T-helper 1 cell (primary cell): ENCODE measurements around the gene IGSF21.

Experiments
- DNase-seq, 5 donors: peaks; one replicate each; pipeline ENCODE4 v3.0.0-alpha.2; 2012 to 2020
- total RNA-seq, 4 donors: gene quantifications; one replicate each; lab custom pipeline; 2026; lab: John Stamatoyannopoulos, UW

The IGSF21 gene
- 0 to 0.24 (median 0) reads per million in 4 donors for total RNA-seq

DNA sequence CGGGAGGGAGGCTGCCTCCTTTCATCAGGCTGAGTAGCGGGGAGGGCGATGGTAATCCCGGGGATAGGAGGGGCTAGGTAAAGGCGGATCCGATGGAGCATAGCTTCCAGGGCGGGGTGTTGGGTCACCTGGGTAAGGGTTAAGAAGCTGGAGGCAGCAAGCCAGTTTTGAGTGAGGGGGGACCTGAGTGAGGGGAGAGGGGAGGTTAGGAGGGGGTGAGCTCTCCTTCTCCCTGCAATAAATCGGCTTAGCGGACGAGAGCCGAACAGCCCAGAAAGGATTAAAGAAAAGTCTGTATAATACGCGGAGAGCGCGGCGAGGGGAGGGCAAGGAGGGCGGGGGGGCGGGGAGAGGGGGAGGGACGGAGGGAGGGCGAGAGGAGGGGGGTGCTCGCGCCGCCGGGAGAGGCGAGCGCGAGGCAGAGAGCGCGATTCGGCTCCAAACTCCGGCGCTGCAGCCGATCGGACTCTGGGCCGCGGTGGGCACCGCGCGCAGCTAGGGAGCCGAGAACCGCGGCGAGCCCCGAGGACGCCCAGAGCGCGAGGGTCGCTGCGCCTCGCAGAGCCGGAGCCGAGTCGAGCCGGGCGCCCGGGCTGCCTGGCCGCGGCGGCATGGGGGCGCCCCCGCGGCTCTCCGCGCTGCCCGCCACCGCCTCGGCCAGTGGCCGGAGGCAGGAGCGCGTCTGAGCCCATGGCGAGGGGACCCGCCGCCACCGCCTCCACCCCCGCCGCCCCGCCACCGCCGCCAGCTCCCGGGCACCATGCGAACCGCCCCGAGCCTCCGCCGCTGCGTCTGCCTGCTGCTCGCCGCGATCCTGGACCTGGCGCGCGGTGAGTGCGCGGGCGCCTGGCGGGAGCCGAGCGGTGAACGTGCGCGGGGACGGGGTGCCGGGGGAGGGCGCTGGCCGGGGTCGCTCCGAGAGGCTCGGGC lies at the start of gene IGSF21:
Gene IGSF21, plus strand, starts transcription at position 430 of the 930 bp plus-strand sequence. Its CDS starts 331 bp downstream, at position 761.
- DNase-seq, result no peak

DNA sequence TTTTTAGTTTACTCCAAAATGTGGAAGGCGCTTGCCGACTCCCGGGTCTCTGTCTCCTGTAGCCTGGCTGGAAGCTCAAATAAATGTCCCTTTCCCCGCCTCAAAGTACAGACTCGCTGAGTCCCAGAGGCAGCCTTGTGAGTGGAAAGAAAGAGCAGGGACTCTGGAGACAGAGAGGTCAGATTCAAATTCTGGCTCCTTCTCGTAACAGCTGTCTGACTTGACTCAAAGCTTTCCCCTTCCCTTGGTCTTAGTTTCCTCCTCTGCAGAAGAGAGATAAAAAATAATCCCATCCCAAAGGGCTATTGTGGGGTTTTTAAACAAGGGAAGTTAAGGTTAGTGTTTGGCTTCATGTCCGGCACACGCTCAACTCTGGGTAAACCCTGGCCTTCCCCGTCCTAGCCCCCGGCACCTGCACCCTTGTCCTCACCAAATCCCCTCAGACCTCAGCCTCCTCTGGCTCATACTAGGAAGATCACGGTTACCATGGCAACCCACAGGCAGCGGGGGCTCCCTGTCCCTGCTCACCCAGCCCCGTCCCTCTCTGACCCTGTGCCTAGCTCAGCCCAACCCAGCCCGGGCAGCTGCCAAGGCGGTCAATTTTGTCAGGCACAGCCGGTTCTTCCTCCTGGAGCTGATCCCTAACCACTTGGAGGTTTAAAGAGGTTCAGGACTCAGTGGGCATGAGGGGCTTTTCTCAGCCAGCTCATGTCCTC lies 49.2 kb upstream of the IGSF21 start:
- DNase-seq, result no peak

DNA sequence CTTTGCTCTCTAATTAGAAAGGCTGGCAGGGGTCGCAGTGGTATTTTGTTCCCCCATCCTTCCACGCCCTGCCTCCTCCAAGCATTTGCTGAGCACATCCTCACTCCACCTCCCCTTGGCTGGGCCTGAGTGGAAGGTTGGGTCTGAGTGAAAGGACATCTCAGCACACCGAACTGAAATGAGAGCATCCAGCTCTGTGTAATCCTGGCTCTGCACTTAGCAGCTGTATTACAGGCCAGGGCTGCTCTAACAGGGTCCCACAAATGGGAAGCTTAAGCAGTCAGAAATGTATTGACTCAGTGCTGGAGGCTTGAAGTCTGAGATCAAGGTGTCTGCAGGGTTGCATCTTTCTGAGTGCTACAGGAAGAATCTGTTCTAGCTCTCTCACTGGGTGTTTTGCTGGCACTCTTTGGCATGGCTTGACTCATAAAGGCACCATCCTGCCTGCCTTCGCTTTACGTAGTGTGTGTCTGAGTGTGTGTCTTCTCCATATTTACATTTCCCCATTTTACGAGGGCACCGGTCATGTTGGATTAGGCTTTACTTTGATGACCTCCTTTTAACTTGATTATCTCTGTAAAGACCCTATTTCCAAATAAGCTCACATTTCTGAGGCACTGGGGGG lies 48.5 kb upstream of the IGSF21 start:
- no peak for DNase-seq

DNA sequence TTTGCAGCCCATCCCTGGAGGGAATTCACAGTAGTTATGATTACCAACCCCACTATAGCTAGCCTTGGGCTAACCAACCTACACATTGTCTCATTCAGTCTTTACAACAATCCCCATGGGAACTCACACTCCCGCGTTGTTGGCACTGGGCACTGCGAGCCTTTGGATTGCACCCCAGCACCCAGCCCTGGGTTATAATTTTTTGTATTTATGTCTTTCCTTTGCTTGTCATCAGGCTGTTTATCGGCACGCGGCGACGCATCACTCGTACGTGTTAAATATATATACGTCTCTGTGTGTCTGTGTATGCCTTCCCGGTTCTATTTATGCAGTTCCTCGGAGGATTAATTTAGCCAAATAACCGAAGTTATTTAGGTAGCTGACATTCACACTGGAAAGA lies 47.2 kb upstream of the IGSF21 start:
- DNase-seq, result no peak

DNA sequence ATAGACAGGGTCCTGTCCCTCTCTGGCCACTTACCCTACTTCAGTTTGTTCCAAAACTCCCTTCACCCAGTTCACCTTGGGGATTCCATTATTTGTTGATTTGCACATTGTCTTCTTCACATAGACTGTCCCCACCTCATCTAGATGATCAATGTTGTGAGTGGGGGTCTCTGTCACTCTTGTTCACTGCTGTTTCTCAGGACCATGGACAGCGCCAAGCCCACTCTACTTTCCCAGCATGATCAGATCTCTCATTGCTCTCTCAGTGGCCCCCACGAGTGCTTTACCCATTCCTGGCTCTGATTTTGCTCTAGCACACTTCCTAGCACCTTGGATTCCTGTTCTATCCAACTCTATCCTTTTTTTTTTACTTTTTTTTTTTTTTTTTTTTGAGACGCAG lies 45.4 kb upstream of the IGSF21 start:
- DNase-seq, result no peak

DNA sequence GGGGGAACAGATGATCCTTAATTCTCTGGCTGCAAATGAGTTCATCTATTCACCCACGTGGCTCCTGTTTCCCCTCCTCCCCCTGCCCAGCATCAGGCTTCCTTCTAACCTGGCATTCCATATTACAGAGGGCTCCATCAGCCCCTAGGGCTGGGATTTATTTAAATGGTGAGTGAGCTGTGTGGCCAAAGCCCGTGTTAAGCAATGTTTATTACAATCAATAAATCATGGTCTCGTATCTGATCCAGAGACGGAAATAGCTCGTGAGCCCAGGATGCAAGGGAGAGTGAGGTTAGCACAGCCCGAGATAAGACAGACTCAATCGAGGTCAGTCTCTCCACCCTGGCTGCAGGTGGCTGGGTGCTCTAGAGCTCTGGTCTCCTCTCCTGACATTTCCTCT lies 43.1 kb upstream of the IGSF21 start:
- no peak for DNase-seq

DNA sequence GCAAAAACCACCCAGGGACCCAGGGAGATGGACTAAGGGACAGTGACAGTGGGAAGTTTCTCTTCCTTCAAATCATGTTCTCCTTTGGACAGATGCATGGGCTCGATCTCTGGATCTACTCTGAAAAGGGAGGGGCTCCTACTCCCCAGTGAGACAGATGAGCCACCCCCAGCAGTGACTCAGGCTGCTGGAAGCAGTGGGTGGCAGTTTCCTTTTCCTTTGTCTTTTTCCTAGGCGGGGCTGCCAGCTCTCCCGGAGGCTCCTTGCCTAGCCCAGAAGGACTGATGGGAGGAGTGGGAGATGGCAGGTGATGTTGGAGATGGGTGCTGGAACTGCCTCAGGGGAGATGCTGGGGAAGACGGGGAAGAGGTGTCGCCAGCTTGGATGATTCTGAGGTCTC lies 41.0 kb upstream of the IGSF21 start:
- DNase-seq, result no peak

DNA sequence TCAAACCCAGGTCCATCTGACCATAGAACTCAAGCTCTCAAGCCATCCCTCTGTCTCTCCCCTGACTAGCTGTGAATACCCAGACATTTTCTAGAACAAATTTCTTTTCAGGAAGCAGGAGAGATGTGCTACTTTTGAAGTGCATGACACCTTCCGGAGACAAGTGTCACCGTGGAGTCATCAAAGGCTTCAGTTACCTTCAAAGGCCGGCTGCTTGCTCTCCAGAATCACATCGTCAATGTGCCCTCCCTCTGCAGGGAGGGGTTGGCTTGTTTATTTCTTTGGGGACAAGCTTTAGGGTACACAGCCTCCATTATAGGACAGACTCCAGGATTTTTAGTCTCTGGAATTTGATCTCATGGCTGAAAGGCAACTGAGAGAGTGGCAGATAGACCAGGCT lies 37.7 kb upstream of the IGSF21 start:
- peak in 1 of 5 donors; percentile 6 for DNase-seq

DNA sequence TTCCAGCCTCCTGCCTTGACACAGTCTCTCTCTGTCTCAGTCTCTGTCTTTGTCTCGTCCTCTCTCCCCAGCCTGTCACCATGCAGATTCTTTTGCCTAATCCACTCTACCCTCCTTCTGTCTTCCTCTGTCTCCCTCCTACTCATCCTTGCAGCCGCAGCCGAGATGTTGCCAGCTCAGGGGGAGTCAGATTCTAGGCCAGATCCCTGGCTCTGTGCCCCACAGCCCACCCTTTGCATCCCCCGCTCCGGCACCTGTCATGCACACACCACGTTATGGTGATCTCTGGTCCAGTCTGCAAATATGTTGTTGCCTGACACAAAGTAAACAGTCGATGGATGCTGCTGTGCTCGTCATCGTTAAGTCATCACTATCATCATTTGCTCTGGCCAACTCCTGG lies 35.5 kb upstream of the IGSF21 start:
- DNase-seq, result no peak

DNA sequence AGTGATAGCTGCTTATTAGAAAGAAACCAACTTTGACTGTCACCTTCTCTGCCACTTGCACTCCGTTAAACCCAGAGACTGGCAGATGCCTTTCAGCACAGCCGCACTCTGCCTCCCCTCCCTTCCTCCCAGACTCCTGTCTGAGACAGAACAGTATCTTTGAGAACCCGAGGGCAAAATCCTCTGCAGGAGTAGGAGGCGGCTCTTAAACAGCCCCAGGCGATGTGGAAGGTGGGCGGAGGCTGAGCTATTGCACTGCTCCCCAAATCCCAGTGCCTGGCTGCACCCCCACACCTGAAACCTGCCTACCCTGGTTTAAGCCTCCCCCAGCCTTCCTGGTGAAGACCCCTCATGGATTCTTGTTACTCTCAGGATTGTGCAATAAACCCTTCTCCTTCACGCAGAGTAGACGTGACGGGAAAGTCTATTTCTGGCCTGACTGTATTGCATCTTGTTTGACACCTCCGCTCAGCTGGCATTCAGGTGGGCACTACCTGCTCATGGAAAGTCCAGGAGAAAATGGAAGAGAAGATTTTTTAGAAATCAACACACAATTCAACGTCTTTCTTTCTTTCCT lies 34.4 kb upstream of the IGSF21 start:
- DNase-seq, result no peak

DNA sequence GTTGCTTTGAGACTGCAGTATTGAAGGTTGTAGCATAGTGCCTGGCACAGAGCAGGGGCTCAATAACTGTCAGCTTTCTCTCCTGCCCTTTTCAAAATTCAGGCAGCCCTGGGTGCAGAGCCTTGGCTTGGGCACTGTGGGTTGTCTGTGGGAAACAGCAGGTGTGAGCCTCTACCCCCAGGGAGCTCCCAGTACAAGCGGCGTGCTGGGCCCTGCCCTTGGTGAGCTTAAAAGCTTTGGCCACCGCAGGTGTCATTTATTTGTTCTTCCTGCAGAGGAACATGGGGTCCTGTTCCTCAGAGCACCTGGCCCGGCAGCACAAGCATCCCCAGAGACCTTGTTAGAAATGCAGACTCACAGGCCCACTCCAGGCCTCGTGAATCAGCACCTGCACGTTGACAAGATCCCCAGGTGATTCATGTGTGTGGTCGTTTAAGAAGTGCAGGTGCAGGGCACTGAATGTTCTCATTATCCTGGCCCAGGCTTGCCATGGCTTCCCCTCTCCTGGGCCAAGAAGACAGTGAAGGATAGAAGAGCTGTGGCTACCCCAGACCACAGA lies 29.9 kb upstream of the IGSF21 start:
- no peak for DNase-seq

DNA sequence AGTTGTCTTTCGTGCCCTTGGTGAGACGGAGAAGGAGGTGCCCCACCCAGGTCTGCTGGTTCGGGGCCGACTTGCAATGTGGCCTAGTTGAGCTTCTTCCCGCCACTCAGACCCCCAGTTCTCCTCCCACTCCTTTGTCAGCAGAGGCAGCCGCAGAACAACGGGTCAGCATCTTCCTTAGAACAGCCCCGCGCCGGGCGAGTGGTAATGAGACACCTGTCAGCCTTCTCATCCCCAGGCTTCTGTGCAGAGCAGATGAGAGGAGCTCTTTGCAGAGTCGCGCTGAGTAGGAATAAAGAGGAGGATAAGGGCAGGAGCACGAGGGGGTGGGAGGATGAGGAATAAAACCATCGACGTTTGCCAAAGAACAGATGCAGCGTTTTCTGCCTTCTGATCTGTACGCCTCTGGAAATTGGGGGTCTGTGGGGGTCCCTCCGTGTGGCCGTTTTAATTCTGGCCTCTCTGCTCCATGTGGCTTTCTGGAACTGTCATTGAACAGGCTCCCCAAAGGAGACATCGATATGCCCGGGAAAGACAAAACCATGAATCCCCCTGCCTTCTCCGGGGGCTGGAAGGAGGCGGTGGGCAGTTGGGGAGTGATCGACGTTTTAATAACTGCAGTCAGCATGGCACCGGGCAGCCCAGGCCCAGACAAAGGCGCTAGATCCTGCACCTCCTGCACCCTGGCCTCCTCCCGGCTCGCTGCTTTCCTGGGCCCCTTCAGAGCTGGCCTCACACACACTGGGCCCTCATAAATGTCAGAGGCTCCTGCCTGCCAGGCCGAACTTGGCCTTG lies 27.5 kb upstream of the IGSF21 start:
- DNase-seq, result no peak

DNA sequence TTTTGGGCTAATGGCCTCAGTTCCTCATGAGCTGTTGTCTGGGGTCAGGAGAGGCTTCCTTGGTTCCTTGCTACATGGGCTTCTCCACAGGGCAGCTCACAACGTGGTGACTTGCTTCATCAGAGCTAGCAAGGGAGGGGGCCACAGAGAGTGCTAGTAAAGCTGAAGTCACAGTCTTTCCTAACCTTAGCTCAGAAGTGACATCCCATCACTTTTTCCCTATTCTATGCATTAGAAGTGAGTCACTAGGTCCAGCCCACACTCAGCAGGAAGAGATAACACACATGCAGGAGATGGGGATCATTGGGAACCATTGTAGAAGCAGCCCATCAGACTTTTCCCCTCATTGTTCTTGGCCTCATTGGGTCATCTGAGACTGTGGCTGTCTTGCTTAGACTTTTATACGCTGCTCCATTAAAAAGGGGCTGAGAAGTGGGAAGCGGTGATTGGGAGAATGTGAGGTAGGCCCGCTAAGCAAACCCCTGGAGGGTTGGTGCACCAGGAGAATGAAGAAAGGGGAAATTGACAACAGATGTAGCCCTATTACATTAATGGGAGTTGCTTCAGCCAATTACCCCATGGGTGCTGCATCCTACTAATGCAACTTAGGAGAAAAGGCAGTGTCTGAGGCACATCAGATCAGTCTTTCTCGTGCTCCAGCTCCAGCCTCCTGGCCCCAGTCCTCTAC lies 22.1 kb upstream of the IGSF21 start:
- no peak for DNase-seq

DNA sequence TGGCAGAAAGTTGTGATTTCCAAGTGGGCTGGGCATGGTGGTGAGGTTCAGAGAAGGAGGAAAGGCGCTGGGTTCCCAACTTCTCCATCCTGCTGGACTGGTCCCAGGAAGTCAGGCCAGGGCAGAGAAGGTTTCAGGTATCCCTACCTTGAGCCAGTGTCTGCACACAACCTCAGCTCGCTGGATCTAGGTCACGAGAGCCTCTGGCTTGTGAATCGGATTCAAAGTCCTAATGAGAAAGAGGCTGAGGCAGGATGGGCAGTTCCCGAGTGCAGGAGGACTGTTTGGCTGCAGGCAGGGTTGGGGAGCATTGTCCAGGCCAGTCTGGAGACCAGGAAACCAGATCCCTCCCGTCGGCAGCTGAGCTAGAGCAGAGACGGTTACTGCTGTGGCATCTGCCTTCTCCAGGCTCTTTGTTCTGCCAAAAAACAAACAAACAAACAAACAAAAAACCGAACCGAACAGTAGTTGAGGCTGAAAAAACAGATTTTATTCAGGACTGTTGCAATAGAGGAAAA lies 19.5 kb upstream of the IGSF21 start:
- DNase-seq, result no peak

DNA sequence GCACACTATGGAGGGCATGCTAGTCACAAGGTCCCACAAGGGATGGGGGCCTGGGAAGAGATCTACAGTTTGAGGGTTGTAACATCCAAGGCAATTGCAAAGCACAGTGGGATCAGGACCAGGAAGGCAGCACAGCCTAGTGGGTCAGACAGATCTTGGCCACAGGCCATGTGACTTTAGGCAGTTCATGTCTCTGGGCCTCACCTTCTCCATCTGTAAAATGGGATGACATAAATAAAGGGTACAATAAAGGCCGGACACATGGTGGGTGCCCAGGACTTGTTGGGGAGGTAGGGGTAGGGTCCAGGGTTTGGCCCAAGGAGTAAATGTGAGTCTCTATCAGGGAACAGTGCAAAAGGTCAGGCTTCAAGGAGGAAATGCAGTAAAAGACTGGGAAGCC lies 18.1 kb upstream of the IGSF21 start:
- no peak for DNase-seq

DNA sequence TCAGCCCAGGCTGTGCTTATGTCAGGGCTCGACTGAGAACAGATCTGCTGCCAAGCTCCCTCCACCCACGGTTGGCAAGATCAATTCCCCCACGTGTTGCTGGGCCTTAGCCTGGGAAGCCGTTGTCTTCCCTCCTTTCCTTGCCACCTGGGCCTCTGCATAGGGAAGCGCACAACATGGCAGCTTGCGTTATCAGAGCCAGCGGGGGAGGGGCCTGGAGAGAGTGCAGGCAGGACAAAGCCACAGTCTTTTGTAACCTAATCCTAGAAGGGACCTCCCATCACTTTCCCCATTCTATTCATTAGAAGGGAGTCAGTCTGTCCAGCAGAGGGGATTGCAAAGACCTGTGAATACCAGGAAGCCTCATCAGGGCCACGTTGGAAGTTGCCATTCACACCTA lies 17.0 kb upstream of the IGSF21 start:
- DNase-seq, result no peak

DNA sequence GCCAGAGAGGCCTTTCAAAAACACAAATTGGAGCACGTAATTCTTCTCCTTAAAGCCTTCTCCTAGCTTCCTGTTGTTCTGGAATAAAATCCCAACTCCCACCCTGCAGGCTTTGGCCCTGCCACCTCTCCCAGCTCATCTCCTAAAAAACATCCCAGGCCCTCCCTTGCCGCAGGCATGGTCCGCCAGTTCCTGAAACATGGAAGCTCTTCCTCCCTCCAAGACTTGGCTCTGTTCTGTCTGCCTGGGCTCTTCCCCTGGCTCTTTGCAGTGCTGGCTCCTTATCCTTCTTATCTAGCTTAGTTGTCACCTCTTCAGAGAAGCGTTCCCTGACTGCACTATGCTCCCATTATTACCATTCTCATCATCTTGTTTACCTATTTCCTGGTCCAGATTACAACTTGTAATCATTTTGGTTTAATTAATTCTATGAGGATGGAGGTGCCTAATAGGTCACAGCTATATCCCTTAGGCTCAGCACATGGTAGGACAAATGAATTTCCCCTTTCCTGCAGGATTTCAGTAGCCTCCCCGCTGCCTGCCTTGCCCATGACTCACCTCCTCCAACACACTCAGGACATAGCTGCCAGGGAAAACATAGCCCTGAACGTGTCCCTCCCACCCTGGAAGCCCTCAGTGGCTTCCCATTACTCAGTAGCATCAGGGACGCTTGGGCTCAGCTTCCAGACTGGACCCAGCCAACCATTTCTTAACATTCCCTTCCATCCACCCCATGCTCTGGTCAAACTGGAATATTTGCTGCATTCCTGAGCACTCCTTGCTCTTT lies 15.7 kb upstream of the IGSF21 start:
- DNase-seq, result no peak

DNA sequence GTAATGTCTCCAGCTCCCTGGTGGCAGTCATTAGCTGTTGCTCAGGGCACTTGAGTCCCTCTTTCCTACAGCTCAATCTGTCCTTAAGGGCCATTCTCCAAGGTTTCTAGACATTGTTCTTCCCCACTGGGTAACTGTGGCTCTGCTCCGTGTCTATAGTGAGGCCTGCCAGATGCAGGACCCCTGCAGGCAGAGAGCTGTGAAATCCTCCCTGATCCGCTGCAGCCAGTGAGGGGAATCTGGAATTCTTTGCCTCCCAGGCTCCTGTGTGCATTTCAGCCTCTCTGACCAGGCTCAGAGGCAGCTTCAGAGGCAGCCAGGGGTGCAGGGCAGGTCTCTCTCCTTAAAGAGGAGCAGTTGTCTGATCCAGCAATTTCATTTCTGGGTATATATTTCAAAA lies 14.4 kb upstream of the IGSF21 start:
- DNase-seq, result no peak

DNA sequence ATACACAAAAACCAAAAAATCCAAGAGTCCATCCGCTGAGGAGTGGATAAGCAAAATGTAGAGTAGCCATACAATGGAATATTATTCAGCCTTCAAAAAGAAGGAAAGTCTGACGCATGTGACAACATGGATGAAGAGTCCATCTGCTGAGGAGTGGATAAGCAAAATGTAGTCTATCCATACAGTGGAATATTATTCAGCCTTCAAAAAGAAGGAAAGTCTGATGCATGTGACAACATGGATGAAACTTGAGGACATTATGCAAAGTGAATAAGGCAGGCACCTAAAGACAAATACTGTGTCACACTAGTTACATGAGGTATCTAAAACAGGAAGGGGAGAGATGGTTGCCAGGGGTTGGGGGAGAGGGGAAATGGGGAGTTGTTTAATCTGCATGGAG lies 14.0 kb upstream of the IGSF21 start:
- DNase-seq, result no peak

DNA sequence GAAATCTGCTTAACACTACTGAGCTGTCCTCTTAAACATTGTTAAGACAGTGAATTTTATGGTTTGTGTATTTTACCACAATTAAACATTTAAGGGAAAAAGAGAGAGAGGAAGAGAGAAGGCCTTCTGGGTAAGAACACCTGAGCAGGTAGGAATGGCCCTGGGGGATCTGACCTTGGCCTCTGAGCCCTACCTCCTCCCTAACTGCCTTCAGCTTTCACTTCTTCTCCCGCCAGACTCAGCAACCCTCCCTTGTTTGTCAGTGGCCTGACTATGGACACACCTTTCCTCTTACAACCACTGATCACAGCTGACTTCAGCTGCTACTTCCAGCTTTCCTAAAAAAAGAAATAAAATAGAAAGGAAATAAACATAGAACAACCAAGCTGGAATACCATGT lies 13.5 kb upstream of the IGSF21 start:
- no peak for DNase-seq
